OCI-M2 (cell line): ENCODE measurements around the gene ADSS1.

Experiments
- DNase-seq: peaks from one replicate; lab custom pipeline; 2025; ENCODE audit not compliant: unreplicated experiment; lab: John Stamatoyannopoulos, UW

ADSS1 gene

DNA sequence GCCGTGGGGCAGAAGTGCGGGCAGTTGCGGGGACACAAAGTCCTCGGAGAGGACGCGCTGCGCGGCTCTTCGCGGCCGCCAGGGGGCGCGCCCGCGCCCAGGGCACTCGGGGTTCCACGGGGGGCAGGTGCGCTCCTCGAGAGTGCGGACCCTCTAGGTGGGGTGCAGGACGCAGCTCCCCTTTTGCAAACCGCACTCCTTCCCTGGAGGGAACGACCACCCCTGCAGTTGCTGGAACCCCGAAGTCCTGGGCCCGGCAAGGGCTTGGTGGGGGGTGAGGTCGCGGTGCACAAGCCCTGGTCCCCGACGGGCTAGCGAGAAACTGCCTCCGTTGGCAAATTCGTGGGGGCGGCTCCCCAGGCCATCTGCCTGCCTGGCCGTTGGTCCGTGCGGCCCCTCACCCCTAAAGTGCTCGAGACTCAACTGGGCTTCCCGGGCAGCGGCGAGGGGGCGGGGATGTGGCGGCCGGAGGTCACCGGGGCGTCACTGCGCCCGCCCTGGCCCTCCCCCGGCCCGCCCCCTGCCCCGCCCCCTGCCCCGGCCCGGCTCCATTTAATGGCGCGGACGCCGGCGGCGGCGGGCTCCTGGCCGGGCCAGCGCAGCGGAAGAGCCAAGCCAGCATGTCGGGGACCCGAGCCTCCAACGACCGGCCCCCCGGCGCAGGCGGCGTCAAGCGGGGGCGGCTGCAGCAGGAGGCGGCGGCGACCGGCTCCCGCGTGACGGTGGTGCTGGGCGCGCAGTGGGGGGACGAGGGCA, at the start of gene ADSS1:
TSS of gene ADSS1 (plus strand) at position 579 of the 756 bp plus-strand sequence. CDS start at position 621, 42 bp downstream.
- no peak for DNase-seq

GRCh38 chr14:104675447-104675846, 48.6 kb upstream of the ADSS1 start:
- no peak for DNase-seq

DNA sequence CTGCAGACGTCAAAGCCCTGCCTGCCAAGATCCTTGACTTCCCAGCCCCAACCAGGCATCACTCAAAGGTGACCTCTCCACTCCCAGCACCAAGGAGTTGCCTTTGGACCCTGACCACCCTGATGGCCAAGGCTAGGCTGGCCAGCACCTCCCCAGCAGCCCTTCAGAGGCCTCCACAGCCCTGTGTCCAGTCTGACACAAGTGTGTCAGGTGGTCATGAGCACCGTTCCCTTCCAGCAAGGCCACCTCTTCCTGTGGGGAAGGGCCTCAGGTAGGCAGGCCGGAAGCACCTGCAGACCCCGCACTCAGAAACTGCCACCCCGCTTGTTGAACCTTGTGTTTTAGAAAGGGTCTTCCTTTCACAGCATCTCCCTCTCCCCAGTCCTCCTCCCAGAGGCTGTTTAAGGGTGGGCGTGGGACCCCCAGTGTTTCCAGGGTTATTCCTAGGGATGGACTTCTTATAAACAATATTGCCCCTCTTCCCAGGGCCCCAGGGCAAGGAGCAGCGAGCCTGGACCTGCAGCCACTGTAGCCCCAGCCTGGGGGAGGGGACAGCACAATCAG, 47.8 kb upstream of the ADSS1 start:
- no peak for DNase-seq

DNA sequence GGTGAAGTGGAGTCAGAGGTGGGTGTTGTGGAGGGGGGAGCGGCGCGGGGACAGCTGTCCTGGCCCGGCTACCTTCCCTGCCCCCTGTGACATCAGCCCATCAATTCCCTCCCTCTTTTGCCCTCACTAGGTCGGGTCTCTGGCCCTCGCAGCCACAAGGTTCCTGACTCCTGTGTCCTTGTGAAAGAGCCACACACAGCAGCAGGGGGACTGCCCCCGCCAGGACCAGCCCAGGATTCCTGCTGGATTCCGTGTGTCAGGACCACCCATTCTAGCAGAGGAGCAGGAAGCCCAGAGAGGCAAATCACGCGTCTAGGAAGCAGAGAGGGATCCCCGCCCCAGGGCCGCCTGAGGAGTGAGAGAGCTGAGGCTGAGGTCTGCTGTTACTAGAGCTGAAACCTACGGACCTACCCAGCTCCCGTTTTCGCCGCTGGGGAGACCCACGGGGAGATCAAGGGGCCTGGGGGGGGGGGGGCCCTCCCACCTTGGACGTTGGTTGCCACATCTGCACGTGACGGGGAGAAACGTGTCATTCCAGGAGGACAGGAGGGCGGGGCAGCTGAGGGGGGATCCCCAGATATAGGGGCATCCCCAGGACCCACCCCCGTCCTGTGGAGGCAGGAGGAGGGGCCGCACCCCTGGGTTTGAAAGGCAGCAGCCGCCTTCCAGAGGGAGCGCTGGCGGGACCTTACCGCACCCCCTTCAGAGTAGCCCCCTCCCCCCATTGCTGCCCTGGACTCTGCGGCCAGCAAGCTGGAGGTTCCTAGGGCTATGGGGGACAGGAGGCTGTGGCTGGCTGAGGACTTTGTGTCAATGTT, 47.1 kb upstream of the ADSS1 start:
- no peak for DNase-seq

- no peak for DNase-seq
Measured at GRCh38 chr14:104677512-104678332, 46.3 kb upstream of the ADSS1 start.

GRCh38 chr14:104678346-104678745, 45.7 kb upstream of the ADSS1 start:
- DNase-seq: no peak

- no peak for DNase-seq
Measured at GRCh38 chr14:104678901-104679705, 44.9 kb upstream of the ADSS1 start.

DNA sequence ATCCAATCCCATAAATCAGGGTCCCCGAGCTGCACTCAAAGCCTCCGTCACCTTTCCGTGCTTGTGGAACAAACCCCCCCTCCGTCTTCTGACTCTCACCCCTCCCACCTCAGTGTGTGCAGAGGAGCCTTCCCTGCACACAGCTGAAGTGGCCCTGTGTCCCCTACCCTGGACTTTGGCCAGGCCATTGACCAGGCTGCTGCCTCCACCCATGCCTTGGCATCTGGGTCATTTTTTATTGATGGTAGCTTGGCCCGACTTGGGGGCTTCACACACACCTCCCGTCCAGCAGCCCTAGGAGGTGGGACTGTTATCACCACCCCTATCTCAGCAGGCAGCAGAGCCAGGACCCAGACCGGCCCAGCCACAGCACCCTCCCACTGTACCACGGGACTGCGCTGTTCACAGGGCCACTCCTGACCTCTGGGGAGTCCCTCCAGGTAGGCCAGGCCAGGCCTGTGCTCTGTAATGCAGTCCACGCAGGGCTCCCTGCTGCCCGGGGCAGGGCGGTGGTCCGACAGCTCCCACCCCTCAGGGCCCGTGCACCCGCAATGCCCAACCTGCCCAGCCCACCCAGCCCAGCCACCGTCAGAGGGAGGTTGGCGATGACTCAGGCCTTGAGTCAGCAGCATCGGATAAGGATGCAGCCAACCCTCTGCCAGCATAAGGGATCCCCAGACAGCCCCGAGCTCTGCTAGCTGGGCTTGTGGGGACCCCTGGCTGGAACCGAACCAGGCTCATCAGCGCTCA, 43.8 kb upstream of the ADSS1 start:
- DNase-seq: no peak

- no peak for DNase-seq
Measured at GRCh38 chr14:104680806-104681688, 43.0 kb upstream of the ADSS1 start.

- no peak for DNase-seq
Measured at GRCh38 chr14:104681689-104682074, 42.3 kb upstream of the ADSS1 start.

GRCh38 chr14:104682107-104682593, 41.9 kb upstream of the ADSS1 start:
- no peak for DNase-seq

DNA sequence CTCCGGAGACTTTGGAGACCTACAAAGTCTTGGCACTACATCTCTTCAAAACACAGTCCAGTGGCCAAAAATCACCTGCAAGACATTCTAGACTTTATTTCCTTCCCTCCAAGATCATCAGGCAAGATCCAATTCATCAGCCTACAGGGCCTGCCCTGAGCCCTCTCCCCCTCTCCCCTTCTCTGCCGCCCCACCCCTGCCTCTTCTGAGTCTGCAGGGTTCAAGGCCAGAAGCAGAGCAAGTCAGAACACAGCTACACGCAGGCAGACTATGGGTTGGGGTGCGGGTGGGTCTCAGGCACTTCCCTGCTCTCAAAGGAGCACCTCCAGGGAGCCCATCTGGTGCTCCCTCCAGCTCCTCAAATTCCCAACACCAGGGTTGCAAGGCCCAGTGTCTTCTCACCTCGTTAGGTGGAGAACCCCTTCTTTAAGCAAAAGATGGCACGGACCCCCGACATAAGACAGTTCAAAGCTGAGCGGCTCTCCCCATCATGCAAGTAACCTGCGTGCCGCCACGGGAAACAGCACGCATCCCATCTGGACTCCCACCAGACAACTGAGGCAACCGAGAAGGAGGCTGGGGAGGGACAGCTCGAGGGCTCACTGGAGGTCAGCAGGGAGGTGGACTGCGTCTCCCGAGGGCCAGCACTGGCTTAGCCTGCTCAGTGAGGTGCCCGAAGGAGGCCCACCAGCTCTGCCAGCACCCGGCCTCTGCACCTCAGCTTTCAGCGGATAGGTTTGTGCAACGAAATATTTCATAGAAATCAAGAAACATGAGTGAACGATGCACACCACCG, 40.2 kb upstream of the ADSS1 start:
- DNase-seq: no peak

- DNase-seq: no peak
Measured at GRCh38 chr14:104684449-104684821, 39.6 kb upstream of the ADSS1 start.

DNA sequence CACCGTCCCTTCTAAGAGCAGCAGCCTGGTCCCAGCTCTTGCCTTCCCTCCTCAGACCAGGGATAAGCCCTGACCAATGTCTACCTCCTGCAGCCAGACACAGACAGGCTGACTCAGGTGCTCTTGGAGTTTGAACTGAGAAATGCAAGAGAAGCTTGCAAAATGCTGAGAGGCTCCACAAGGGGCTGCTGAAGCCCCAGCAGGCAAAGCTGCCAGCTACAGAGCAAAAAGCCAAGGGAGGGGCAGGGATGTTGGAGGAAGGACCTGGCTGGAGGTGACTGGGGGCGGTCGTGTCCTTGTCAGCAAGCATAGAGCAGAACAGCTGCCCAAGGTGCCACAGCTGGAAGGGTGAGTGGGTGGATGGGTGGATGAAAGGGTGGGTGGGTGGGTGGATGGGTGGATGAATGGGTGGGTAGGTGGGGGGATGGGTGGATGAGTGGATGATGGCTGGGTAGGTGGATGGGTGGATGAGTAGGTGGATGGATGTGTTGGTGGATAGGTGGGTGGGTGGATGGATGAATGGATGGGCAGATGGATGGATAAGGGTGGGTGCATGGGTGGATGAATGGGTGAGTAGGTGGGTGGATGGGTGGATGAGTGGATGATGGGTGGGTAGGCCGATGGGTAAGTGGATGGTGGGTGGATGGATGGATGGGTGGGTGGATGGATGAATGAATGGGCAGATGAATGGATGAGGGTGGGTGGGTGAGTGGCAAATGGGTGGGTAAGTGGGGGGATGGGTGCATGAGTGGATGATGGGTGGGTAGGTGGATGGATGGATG, 38.6 kb upstream of the ADSS1 start:
- DNase-seq: no peak

DNA sequence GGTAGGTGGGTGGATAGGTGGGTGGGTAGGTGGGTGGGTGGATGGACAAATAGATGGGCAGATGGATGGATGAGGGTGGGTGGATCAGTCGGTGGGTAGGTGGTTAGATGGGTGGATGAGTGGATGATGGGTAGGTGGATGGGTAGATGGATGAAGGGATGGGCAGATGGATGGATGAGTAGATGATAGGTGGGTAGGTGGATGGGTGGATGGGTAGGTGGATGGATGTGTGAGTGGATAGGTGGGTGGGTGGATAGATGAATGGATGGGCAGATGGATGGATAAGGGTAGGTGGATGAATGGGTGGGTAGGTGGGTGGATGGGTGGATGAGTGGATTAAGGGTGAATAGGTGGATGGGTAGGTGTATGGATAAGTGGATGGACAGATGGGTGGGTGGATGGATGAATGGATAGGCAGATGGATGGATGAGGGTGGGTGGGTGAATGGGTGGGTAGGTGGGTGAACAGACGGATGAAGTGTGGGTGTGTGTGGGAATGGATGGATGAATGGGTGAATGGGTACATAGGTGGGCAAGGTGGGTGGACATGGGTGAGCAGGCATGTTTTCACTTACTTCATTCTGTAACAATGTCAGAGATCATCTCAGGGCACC, 37.9 kb upstream of the ADSS1 start:
- DNase-seq: no peak
